Lower lobe of right lung (tissue), 2 donors: ENCODE measurements around the gene ZNF335. TPM values are rescaled to one million over a fixed set of nuclear protein-coding genes. Genes with fewer than 3 reads are reported as not detected.
"Not testable (repeated sequence)": the region's sequence is repeated elsewhere in the genome, so short reads cannot be mapped to it uniquely, and the experiment has no call there.

ENCODE experiments used
- ATAC-seq, 2 donors: fragments of 200-7000 bp; cut with Tn5 transposase; one replicate each; pipeline ENCODE4 v1.9.1; 2020 to 2022; ENCODE audit warnings: mild to moderate bottlenecking in 2 of 2, moderate library complexity in 2 of 2
- DNase-seq: peaks from one replicate; pipeline ENCODE4 v3.0.0-alpha.2; 2020
- H3K27ac ChIP-seq: fragments of 200-600 bp; one replicate; pipeline ENCODE4 v1.8.0; 2022
- H3K27me3 ChIP-seq: fragments of 200-600 bp; one replicate; pipeline ENCODE4 v1.8.0; 2022; ENCODE audit warnings: low read depth
- H3K36me3 ChIP-seq: fragments of 200-600 bp; one replicate; pipeline ENCODE4 v1.8.0; 2022; ENCODE audit warnings: mild to moderate bottlenecking
- H3K4me1 ChIP-seq: fragments of 200-600 bp; one replicate; pipeline ENCODE4 v1.8.0; 2022
- H3K4me3 ChIP-seq: fragments of 200-600 bp; one replicate; pipeline ENCODE4 v1.8.0; 2022; ENCODE audit warnings: mild to moderate bottlenecking
- H3K9me3 ChIP-seq: fragments of 200-600 bp; one replicate; pipeline ENCODE4 v1.8.0; 2022
- CTCF ChIP-seq: fragments of 200-600 bp; IDR thresholded peaks from one replicate; pipeline ENCODE4 v1.8.0; 2022; ENCODE audit warnings: antibody characterized with exemption, mild to moderate bottlenecking
- intact Hi-C: fragments of 100-400 bp; cut with DNase I; formaldehyde crosslinking; loops from one replicate; pipeline ENCODE4 v1.11.0; 2022
- total RNA-seq: library from RNA; stranded (reverse); fragmentation: NEBNext Ultra II Directional; extraction: Animal tissue kit (Norgen Biotek cat#: 25700); gene quantifications from one replicate; pipeline ENCODE4 v1.2.1, GENCODE V29; 2021
- donor health status: DM: no; HTN: yes; CAD: no; lungs with severe emphysema.

The ZNF335 gene
- total RNA-seq, 1 donor from 2014 or later = 20.4 TPM

GRCh38 chr20:45999557-46000261 is 27.7 kb upstream of the ZNF335 start:
- peaks cover 40% of the 10 kb centered on the region for H3K27me3 ChIP-seq
- no peak overlapping the region for H3K27ac ChIP-seq
- H3K4me1 ChIP-seq = peaks cover 6% of the 10 kb centered on the region
- intact Hi-C loops = no loop called here
- no peak overlapping the region for H3K4me3 ChIP-seq
- no peak for TF ChIP-seq CTCF
- H3K36me3 ChIP-seq = no peaks in the 10 kb centered on the region
- DNase-seq (peak; percentile 12), ATAC-seq (no peak)
- H3K9me3 ChIP-seq = no peaks in the 10 kb centered on the region

GRCh38 chr20:45998761-45999160 is 26.8 kb upstream of the ZNF335 start:
- Histone ChIP-seq H3K27me3 (peaks cover 40% of the 10 kb centered on the region), H3K4me1 (no peaks in the 10 kb centered on the region), H3K4me3 (no peak overlapping the region), H3K9me3 (no peaks in the 10 kb centered on the region), H3K27ac (no peak overlapping the region), H3K36me3 (no peaks in the 10 kb centered on the region)
- peak; percentile 54 to 75 for ATAC-seq
- no peak for TF ChIP-seq CTCF
- peak; percentile 51 for DNase-seq
- intact Hi-C loops = no loop called here

GRCh38 chr20:45998337-45998736 is 26.3 kb upstream of the ZNF335 start:
- Histone ChIP-seq H3K27me3 (peaks cover 40% of the 10 kb centered on the region), H3K4me1 (no peaks in the 10 kb centered on the region)

GRCh38 chr20:45997187-45997586 is 25.2 kb upstream of the ZNF335 start:
- Histone ChIP-seq H3K4me1 (no peaks in the 10 kb centered on the region), H3K4me3 (no peak overlapping the region), H3K27ac (no peak overlapping the region), H3K36me3 (no peaks in the 10 kb centered on the region), H3K27me3 (peaks cover 40% of the 10 kb centered on the region), H3K9me3 (no peaks in the 10 kb centered on the region)
- ATAC-seq (no peak), DNase-seq (no peak)
- no peak for TF ChIP-seq CTCF
- intact Hi-C loops = no loop called here

More at GRCh38 chr20:45998337-45998736, 26.3 kb upstream of the ZNF335 start:
- Histone ChIP-seq H3K27ac (no peak overlapping the region), H3K9me3 (no peaks in the 10 kb centered on the region), H3K36me3 (no peaks in the 10 kb centered on the region), H3K4me3 (no peak overlapping the region)
- DNase-seq (peak; percentile 43), ATAC-seq (peak; percentile 52 to 79)
- no peak for TF ChIP-seq CTCF
- intact Hi-C loops = no loop called here

GRCh38 chr20:45995495-45996097 is 23.6 kb upstream of the ZNF335 start:
- H3K4me3 ChIP-seq, H3K9me3 ChIP-seq, DNase-seq, intact Hi-C loops, ATAC-seq, H3K4me1 ChIP-seq, H3K27ac ChIP-seq, H3K36me3 ChIP-seq: not testable (repeated sequence)
- H3K27me3 ChIP-seq = peaks cover 44% of the 10 kb centered on the region

- no peaks in the 10 kb centered on the region for H3K9me3 ChIP-seq
- intact Hi-C loops = no loop called here
- no peak for TF ChIP-seq CTCF
- DNase-seq (peak; percentile 12), ATAC-seq (no peak)
- H3K27me3 ChIP-seq = peaks cover 43% of the 10 kb centered on the region
- no peak overlapping the region for H3K27ac ChIP-seq
- no peaks in the 10 kb centered on the region for H3K36me3 ChIP-seq
- H3K4me1 ChIP-seq = no peaks in the 10 kb centered on the region
- H3K4me3 ChIP-seq = no peak overlapping the region
Observed at GRCh38 chr20:45994761-45995493, 22.9 kb upstream of the ZNF335 start.
